Hepatocyte (in vitro differentiated cells): ENCODE data around the gene MATCAP1. TPM values are rescaled to one million over a fixed set of nuclear protein-coding genes. Genes with fewer than 3 reads are reported as not detected.
A peak's percentile ranks its signal among the peaks of the same experiment; 100 is the strongest.

Experiments used
- DNase-seq: peaks from one replicate; pipeline ENCODE4 v3.0.0-alpha.2; 2016; ENCODE audit warnings: low spot score
- H2AFZ ChIP-seq: fragments of 200-600 bp; sonication (generic); 2 replicates; pipeline ENCODE4 v1.6.0; 2016; ENCODE audit warnings: antibody characterized with exemption, mild to moderate bottlenecking
- H3K27ac ChIP-seq: fragments of 200-600 bp; sonication (generic); 2 replicates; pipeline ENCODE4 v1.5.1; 2016; ENCODE audit warnings: mild to moderate bottlenecking
- H3K27me3 ChIP-seq: fragments of 200-600 bp; sonication (generic); 2 replicates; pipeline ENCODE4 v1.6.1; 2016
- H3K36me3 ChIP-seq: fragments of 200-600 bp; sonication (generic); replicated peaks from 2 replicates; pipeline ENCODE4 v1.5.1; 2016; ENCODE audit warnings: low read depth; ENCODE audit not compliant: insufficient read depth
- H3K4me1 ChIP-seq: fragments of 200-600 bp; sonication (generic); 2 replicates; pipeline ENCODE4 v1.5.1; 2016; ENCODE audit warnings: mild to moderate bottlenecking, moderate library complexity; ENCODE audit not compliant: insufficient read depth
- H3K4me2 ChIP-seq: fragments of 200-600 bp; sonication (generic); 2 replicates; pipeline ENCODE4 v1.6.0; 2016
- H3K4me3 ChIP-seq: fragments of 200-600 bp; sonication (generic); 2 replicates; pipeline ENCODE4 v1.5.1; 2016; ENCODE audit warnings: mild to moderate bottlenecking
- H3K79me2 ChIP-seq: fragments of 200-600 bp; sonication (generic); 2 replicates; pipeline ENCODE4 v1.6.0; 2017; ENCODE audit warnings: mild to moderate bottlenecking
- H3K9me2 ChIP-seq: fragments of 200-600 bp; sonication (generic); replicated peaks from 2 replicates; pipeline ENCODE4 v1.6.0; 2017; ENCODE audit warnings: mild to moderate bottlenecking; ENCODE audit not compliant: insufficient read depth
- H3K9me3 ChIP-seq: fragments of 200-600 bp; sonication (generic); 2 replicates; pipeline ENCODE4 v1.5.1; 2016; ENCODE audit warnings: low read depth, mild to moderate bottlenecking
- H4K20me1 ChIP-seq: fragments of 200-600 bp; sonication (generic); 2 replicates; pipeline ENCODE4 v1.6.0; 2016; ENCODE audit warnings: mild to moderate bottlenecking; ENCODE audit not compliant: insufficient read depth, poor library complexity, severe bottlenecking
- EZH2 ChIP-seq: fragments of 200-600 bp; sonication (generic); IDR thresholded peaks from 2 replicates; pipeline ENCODE4 v1.6.1; 2016; ENCODE audit warnings: antibody characterized with exemption, mild to moderate bottlenecking, borderline replicate concordance
- EZH2phosphoT487 ChIP-seq: fragments of 200-600 bp; sonication (generic); IDR thresholded peaks from one replicate; pipeline ENCODE4 v1.6.1; 2018; ENCODE audit warnings: antibody characterized with exemption, mild to moderate bottlenecking, low read depth, moderate library complexity; ENCODE audit not compliant: unreplicated experiment, severe bottlenecking
- WGBS: methylation state at CpG from one replicate; pipeline ENCODE4 v1.1.6; 2016; ENCODE audit warnings: low lambda C conversion rate; ENCODE audit errors: missing lambda C conversion rate; 5-methylcytosine and 5-hydroxymethylcytosine counted together
- polyA plus RNA-seq: library from polyadenylated mRNA; unstranded; fragments of >200 nt; fragmentation: Nextera tagmentation; extraction: Ambion mirVana; gene quantifications from 2 replicates; pipeline ENCODE4 v1.2.1, GENCODE V29; 2016
- total RNA-seq: library from RNA; depleted of rRNA; stranded (reverse); fragments of >200 nt; gene quantifications from 2 replicates; pipeline ENCODE4 v1.2.3, GENCODE V29; 2014
- TF ChIP-seq, protein P1 (sequence below): fragments of 200-600 bp; sonication (generic); IDR thresholded peaks from 2 replicates; pipeline ENCODE4 v1.5.1; 2016; ENCODE audit warnings: antibody characterized with exemption, mild to moderate bottlenecking; ENCODE audit not compliant: poor library complexity

MATCAP1 gene
- total and polyA plus RNA-seq, 2 experiments from 2014 or later = 22.3 to 25.4 TPM

DNA sequence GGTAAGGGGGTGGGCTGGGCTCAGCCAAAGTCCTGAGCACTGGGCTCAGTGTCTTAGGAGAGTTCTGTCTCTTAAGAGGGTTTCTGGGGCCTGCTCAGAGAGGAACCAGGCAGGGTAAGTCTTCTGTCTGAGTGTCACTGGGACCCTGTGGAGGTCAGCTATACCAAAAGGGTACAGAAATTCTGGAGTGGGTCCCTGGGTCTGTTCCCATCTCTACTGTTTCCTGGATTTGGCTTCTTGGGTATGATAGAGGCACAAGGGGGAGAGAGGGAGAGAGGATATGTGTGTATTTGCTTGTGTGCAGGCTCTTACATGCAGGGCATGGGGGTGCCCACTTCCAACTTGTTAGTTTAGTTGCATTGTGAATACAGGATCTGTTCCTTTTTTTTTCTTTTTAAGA is 9.8 kb upstream of the MATCAP1 start:
- H3K4me3 ChIP-seq = no peak overlapping the region

DNA sequence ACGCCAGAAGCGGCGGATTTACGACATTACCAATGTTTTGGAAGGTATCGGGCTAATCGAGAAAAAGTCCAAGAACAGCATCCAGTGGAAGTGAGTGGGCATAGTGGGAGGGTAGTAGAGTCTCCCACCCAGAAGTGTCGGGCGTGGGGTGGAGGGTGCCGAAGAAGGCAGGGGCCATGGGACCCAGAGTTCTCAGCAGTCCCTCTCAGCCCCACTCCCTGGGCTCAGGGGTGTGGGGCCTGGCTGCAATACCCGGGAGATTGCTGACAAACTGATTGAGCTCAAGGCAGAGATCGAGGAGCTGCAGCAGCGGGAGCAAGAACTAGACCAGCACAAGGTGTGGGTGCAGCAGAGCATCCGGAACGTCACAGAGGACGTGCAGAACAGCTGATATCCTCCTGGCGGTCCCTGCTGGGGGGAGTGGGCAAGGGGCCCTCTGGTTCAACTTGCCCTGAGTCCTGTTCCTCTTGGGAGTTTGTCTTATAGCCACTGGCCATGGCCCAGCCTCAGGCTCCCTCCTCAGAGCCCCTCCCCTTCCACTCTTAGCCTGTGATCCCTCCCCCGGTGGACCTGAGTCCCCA is 9.1 kb upstream of the MATCAP1 start:
- Histone ChIP-seq H2AFZ (no peak overlapping the region), H3K79me2 (peaks cover 22% of the 10 kb centered on the region)
- WGBS = 36% methylated on average over 17 of the region's 17 CpGs

More for the DNA sequence above, 9.8 kb upstream of the MATCAP1 start:
- Histone ChIP-seq H2AFZ (no peak overlapping the region), H3K27ac (no peak overlapping the region), H3K79me2 (peaks cover 22% of the 10 kb centered on the region), H4K20me1 (no peaks in the 10 kb centered on the region), H3K4me1 (peaks cover 12% of the 10 kb centered on the region), H3K36me3 (no peaks in the 10 kb centered on the region), H3K9me2 (no peaks in the 10 kb centered on the region), H3K4me2 (peak overlapping the region; percentile 99), H3K9me3 (no peaks in the 10 kb centered on the region), H3K27me3 (no peaks in the 10 kb centered on the region)
- DNase-seq = no peak
- no peak for TF ChIP-seq EZH2phosphoT487
- TF ChIP-seq EZH2 = no peak
- TF ChIP-seq, protein P1, sequence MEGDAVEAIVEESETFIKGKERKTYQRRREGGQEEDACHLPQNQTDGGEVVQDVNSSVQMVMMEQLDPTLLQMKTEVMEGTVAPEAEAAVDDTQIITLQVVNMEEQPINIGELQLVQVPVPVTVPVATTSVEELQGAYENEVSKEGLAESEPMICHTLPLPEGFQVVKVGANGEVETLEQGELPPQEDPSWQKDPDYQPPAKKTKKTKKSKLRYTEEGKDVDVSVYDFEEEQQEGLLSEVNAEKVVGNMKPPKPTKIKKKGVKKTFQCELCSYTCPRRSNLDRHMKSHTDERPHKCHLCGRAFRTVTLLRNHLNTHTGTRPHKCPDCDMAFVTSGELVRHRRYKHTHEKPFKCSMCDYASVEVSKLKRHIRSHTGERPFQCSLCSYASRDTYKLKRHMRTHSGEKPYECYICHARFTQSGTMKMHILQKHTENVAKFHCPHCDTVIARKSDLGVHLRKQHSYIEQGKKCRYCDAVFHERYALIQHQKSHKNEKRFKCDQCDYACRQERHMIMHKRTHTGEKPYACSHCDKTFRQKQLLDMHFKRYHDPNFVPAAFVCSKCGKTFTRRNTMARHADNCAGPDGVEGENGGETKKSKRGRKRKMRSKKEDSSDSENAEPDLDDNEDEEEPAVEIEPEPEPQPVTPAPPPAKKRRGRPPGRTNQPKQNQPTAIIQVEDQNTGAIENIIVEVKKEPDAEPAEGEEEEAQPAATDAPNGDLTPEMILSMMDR = no peak

DNA sequence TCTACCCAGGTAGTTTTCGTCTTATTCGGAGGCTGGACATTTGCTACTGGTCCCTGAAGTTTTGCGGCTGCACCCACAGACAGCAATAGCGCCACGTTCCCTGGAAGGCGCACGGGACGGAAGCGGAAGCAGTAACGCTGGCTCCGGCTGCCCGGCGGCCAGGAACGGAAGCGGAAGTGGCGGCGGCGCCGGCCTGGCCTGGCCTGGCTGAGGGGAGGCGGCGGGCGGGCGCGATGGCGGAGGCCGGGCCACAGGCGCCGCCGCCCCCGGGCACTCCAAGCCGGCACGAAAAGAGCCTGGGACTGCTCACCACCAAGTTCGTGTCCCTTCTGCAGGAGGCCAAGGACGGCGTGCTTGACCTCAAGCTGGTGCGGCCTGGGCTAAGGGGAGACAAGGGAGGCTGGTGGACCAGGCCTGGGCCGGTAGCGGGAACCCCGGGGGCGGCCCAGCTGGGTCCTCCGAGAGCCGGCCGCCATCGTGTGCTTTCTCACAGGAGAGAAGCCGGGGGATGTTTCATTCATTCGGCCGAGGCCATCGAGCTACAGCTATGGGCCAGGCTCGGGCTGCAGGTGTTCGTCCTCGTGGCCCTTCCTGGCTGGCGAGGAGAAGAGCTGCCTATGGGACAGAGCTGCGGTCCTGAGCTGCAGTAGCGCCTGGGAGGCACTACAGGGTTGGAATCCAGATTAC is 8.4 kb upstream of the MATCAP1 start, which contains the start of gene E2F4:
Gene E2F4, plus strand, starts transcription at position 161 of the 687 bp plus-strand sequence. Its CDS starts 73 bp downstream, at position 234.
- H3K4me3 ChIP-seq = peak within 1 kb of the TSS; percentile 65
- H4K20me1 ChIP-seq = no peaks in the 10 kb centered on the region
- peak within 1 kb of the TSS; percentile 99 for H3K4me2 ChIP-seq
- H3K27ac ChIP-seq = peak within 1 kb of the TSS; percentile 44
- H3K27me3 ChIP-seq = no peaks in the 10 kb centered on the region
- TF ChIP-seq EZH2phosphoT487 = no peak
- TF ChIP-seq, protein P1 = no peak
- TF ChIP-seq EZH2 = no peak
- H3K9me3 ChIP-seq = no peaks in the 10 kb centered on the region
- WGBS = under 1% methylated on average over 54 of the region's 54 CpGs
- H3K9me2 ChIP-seq = no peaks in the 10 kb centered on the region
- peaks cover 10% of the 10 kb centered on the region for H3K4me1 ChIP-seq
- peak within 1 kb of the TSS; percentile 30 for H2AFZ ChIP-seq
- peaks cover 22% of the 10 kb centered on the region for H3K79me2 ChIP-seq
- H3K36me3 ChIP-seq = no peaks in the 10 kb centered on the region
- peak; percentile 95 for DNase-seq

More for the DNA sequence above, 9.1 kb upstream of the MATCAP1 start:
- peak overlapping the region; percentile 44 for H3K27ac ChIP-seq
- peaks cover 10% of the 10 kb centered on the region for H3K4me1 ChIP-seq
- H3K9me2 ChIP-seq = no peaks in the 10 kb centered on the region
- peak overlapping the region; percentile 99 for H3K4me2 ChIP-seq
- H4K20me1 ChIP-seq = no peaks in the 10 kb centered on the region
- no peaks in the 10 kb centered on the region for H3K9me3 ChIP-seq
- no peak for DNase-seq
- H3K27me3 ChIP-seq = no peaks in the 10 kb centered on the region
- no peaks in the 10 kb centered on the region for H3K36me3 ChIP-seq
- TF ChIP-seq, protein P1 = no peak
- TF ChIP-seq EZH2phosphoT487 (no peak), EZH2 (no peak)
- H3K4me3 ChIP-seq = peak overlapping the region; percentile 65
